ENCODE measurements around the gene POLR3B. TPM values are rescaled to one million over a fixed set of nuclear protein-coding genes. Genes with fewer than 3 reads are reported as not detected.
A peak's percentile ranks its signal among the peaks of the same experiment; 100 is the strongest.

Gene POLR3B
- total RNA-seq, 2 donors from 2014 or later = 9.1 to 9.2 TPM

GRCh38 chr12:106418970-106419369 is 61.4 kb downstream of the POLR3B start:
- Histone ChIP-seq H3K36me3 (replicated peaks in 1 of 2; ENCODE audit: insufficient read depth in 1 of 2, low read depth in 2 of 2) (peaks cover 0 to 1% of the 10 kb centered on the region in 2 donors), H3K9me3 (no peaks in the 10 kb centered on the region), H3K4me3 (no peak overlapping the region), H3K4me1 (peaks cover 20% of the 10 kb centered on the region), H3K27me3 (no peaks in the 10 kb centered on the region), H3K27ac (peak overlapping the region in 3 of 4 donors; percentile 40 to 71 (median 53))
- intact Hi-C loops (cut with DNase I) = no loop called here
- DNase-seq (no peak), ATAC-seq (no peak)
- 26 to 32% methylated on average over 1 of the region's 1 CpG for WGBS, 2 donors
- no peak for TF ChIP-seq POLR2A (IDR thresholded peaks at IDR 0.05)
- no peak for TF ChIP-seq CTCF (IDR thresholded peaks at IDR 0.05)

- Histone ChIP-seq H3K27me3 (no peaks in the 10 kb centered on the region), H3K9me3 (no peaks in the 10 kb centered on the region), H3K36me3 (replicated peaks in 1 of 2; ENCODE audit: insufficient read depth in 1 of 2, low read depth in 2 of 2) (no peaks in the 10 kb centered on the region), H3K4me1 (peaks cover 20% of the 10 kb centered on the region), H3K4me3 (no peak overlapping the region), H3K27ac (no peak overlapping the region)
- TF ChIP-seq CTCF (IDR thresholded peaks at IDR 0.05) (no peak), POLR2A (IDR thresholded peaks at IDR 0.05) (no peak)
- 65 to 71% methylated on average over 2 of the region's 2 CpGs for WGBS, 2 donors
- DNase-seq (no peak), ATAC-seq (no peak)
- intact Hi-C loops (cut with DNase I) = no loop called here
These were observed 65.7 kb downstream of the POLR3B start for GRCh38 chr12:106423291-106423690.

GRCh38 chr12:106425061-106425702 is 67.6 kb downstream of the POLR3B start:
- WGBS, 2 donors = 71 to 100% methylated on average over 1 of the region's 1 CpG
- Histone ChIP-seq H3K27me3 (no peaks in the 10 kb centered on the region), H3K9me3 (no peaks in the 10 kb centered on the region), H3K4me3 (no peak overlapping the region), H3K36me3 (replicated peaks in 1 of 2; ENCODE audit: insufficient read depth in 1 of 2, low read depth in 2 of 2) (no peaks in the 10 kb centered on the region), H3K27ac (no peak overlapping the region), H3K4me1 (peaks cover 15% of the 10 kb centered on the region)
- TF ChIP-seq POLR2A (IDR thresholded peaks at IDR 0.05) = no peak
- no peak for TF ChIP-seq CTCF (IDR thresholded peaks at IDR 0.05)
- intact Hi-C loops (cut with DNase I) = no loop called here
- ATAC-seq = no peak
- no peak for DNase-seq

- Histone ChIP-seq H3K4me1 (peaks cover 15% of the 10 kb centered on the region), H3K4me3 (no peak overlapping the region), H3K27me3 (no peaks in the 10 kb centered on the region), H3K9me3 (no peaks in the 10 kb centered on the region), H3K36me3 (replicated peaks in 1 of 2; ENCODE audit: insufficient read depth in 1 of 2, low read depth in 2 of 2) (no peaks in the 10 kb centered on the region), H3K27ac (no peak overlapping the region)
- no peak for TF ChIP-seq CTCF (IDR thresholded peaks at IDR 0.05)
- no peak for TF ChIP-seq POLR2A (IDR thresholded peaks at IDR 0.05)
- intact Hi-C loops (cut with DNase I) = no loop called here
- WGBS, 2 donors = 92% methylated on average over 1 of the region's 1 CpG
- DNase-seq (no peak), ATAC-seq (no peak)
These were observed 70.4 kb downstream of the POLR3B start for GRCh38 chr12:106427917-106428316.

- no peaks in the 10 kb centered on the region for H3K9me3 ChIP-seq
- intact Hi-C loops (cut with DNase I) = no loop called here
- TF ChIP-seq CTCF (IDR thresholded peaks at IDR 0.05) (no peak), POLR2A (IDR thresholded peaks at IDR 0.05) (no peak)
- 50% methylated on average over 2 of the region's 2 CpGs for WGBS, 2 donors
- no peaks in the 10 kb centered on the region for H3K27me3 ChIP-seq
- DNase-seq = peak in 2 of 4 donors; percentile 29 to 37
- no peaks in the 10 kb centered on the region for H3K36me3 ChIP-seq (replicated peaks in 1 of 2; ENCODE audit: insufficient read depth in 1 of 2, low read depth in 2 of 2)
- no peak overlapping the region for H3K27ac ChIP-seq
- H3K4me3 ChIP-seq = no peak overlapping the region
- H3K4me1 ChIP-seq = peaks cover 11% of the 10 kb centered on the region
- ATAC-seq = no peak
These were observed 70.8 kb downstream of the POLR3B start for GRCh38 chr12:106428384-106428783.
